CD14-positive monocyte (primary cell): ENCODE measurements around the gene EML1. TPM values are rescaled to one million over a fixed set of nuclear protein-coding genes. Genes with fewer than 3 reads are reported as not detected.

Experiments
- DNase-seq, 3 donors: peaks; one replicate each; pipeline ENCODE4 v3.0.0-alpha.2; 2011 to 2022
- H2AFZ ChIP-seq: 2 replicates; pipeline ENCODE4 v1.6.0; 2012; ENCODE audit warnings: mild to moderate bottlenecking, low read depth, low read length, inconsistent platforms; ENCODE audit not compliant: insufficient read depth, poor library complexity, severe bottlenecking
- H3K27ac ChIP-seq, 2 donors: 1 replicate in 1 of 2; 2 replicates in 1 of 2; pipeline ENCODE4 v1.5.1; 2012 to 2013; ENCODE audit warnings: low read length in 2 of 2, control low read depth in 1 of 2, inconsistent platforms in 1 of 2, low read depth in 1 of 2, mild to moderate bottlenecking in 1 of 2
- H3K27me3 ChIP-seq, 2 donors: one replicate each; pipeline versions ENCODE4 v1.6.0 to v1.6.1; 2011 to 2013; ENCODE audit warnings: low read length in 2 of 2; ENCODE audit not compliant: control insufficient read depth in 2 of 2, insufficient read depth in 2 of 2
- H3K36me3 ChIP-seq, 2 donors: replicated peaks in 1 of 2; 1 replicate in 1 of 2; 2 replicates in 1 of 2; pipeline versions ENCODE4 v1.5.1 to v1.6.1; 2012 to 2013; ENCODE audit warnings: low read length in 2 of 2, control low read depth in 1 of 2, inconsistent platforms in 1 of 2, mild to moderate bottlenecking in 1 of 2; ENCODE audit not compliant: insufficient read depth in 2 of 2, control insufficient read depth in 1 of 2
- H3K4me1 ChIP-seq, 2 donors: 1 replicate in 1 of 2; 2 replicates in 1 of 2; pipeline versions ENCODE4 v1.5.1 to v1.6.1; 2012 to 2013; ENCODE audit warnings: low read length in 2 of 2, control low read depth in 1 of 2, inconsistent platforms in 1 of 2, mild to moderate bottlenecking in 1 of 2, moderate library complexity in 1 of 2; ENCODE audit not compliant: insufficient read depth in 2 of 2, control insufficient read depth in 1 of 2
- H3K4me2 ChIP-seq: replicated peaks from 2 replicates; pipeline ENCODE3; 2012; ENCODE audit warnings: low read length, moderate library complexity, mild to moderate bottlenecking; ENCODE audit not compliant: poor library complexity, severe bottlenecking; ENCODE audit errors: extremely low read depth
- H3K4me3 ChIP-seq, 3 experiments: fragments of 200-600 bp in 1 of 3; sonication (generic) in 1 of 3; replicated peaks in 1 of 3; 1 replicate in 2 of 3; 2 replicates in 1 of 3; pipeline ENCODE4 v1.5.1; 2011 to 2013; ENCODE audit warnings: low read length in 3 of 3, mild to moderate bottlenecking in 3 of 3, control low read depth in 2 of 3, low read depth in 2 of 3, inconsistent platforms in 1 of 3, moderate library complexity in 1 of 3
- H3K79me2 ChIP-seq: 2 replicates; pipeline ENCODE4 v1.6.0; 2012; ENCODE audit warnings: mild to moderate bottlenecking, control low read depth, inconsistent platforms, low read length, moderate library complexity; ENCODE audit not compliant: insufficient read depth
- H3K9ac ChIP-seq: 2 replicates; pipeline ENCODE4 v1.6.0; 2017; ENCODE audit warnings: low read length, mild to moderate bottlenecking; ENCODE audit not compliant: insufficient read depth, poor library complexity, severe bottlenecking
- H3K9me3 ChIP-seq, 2 donors: replicated peaks in 1 of 2; 1 replicate in 1 of 2; 2 replicates in 1 of 2; pipeline versions ENCODE4 v1.5.1 to v1.6.1; 2012 to 2013; ENCODE audit warnings: low read length in 2 of 2, control low read depth in 1 of 2; ENCODE audit not compliant: control insufficient read depth in 1 of 2, insufficient read depth in 1 of 2
- H4K20me1 ChIP-seq: 2 replicates; pipeline ENCODE4 v1.6.0; 2012; ENCODE audit warnings: mild to moderate bottlenecking, low read length, control low read depth, moderate library complexity; ENCODE audit not compliant: insufficient read depth
- H3K27ac Mint-ChIP-seq, 7 donors: one replicate each; pipeline ENCODE4 v1.8.0; 2020; ENCODE audit warnings: mild to moderate bottlenecking in 7 of 7, mixed read lengths in 7 of 7, moderate library complexity in 6 of 7, inconsistent platforms in 2 of 7
- H3K27me3 Mint-ChIP-seq, 3 donors: one replicate each; pipeline ENCODE4 v1.8.0; 2021 to 2022; ENCODE audit warnings: low read depth in 3 of 3, mild to moderate bottlenecking in 3 of 3, mixed read lengths in 3 of 3, moderate library complexity in 3 of 3, inconsistent platforms in 1 of 3
- H3K36me3 Mint-ChIP-seq, 2 donors: one replicate each; pipeline ENCODE4 v1.8.0; 2020; ENCODE audit warnings: mixed read lengths in 2 of 2, inconsistent platforms in 1 of 2, mild to moderate bottlenecking in 1 of 2
- H3K4me1 Mint-ChIP-seq: one replicate; pipeline ENCODE4 v1.8.0; 2020; ENCODE audit warnings: mild to moderate bottlenecking, mixed read lengths
- H3K4me3 Mint-ChIP-seq, 2 donors: one replicate each; pipeline ENCODE4 v1.8.0; 2020; ENCODE audit warnings: mild to moderate bottlenecking in 2 of 2, mixed read lengths in 2 of 2, moderate library complexity in 1 of 2
- H3K9me3 Mint-ChIP-seq, 7 donors: one replicate each; pipeline ENCODE4 v1.8.0; 2020 to 2022; ENCODE audit warnings: mixed read lengths in 7 of 7, mild to moderate bottlenecking in 6 of 7, moderate library complexity in 6 of 7, inconsistent platforms in 2 of 7
- WGBS: methylation state at CpG from one replicate; pipeline ENCODE4 v1.1.5; 2013; ENCODE audit warnings: missing lambda C conversion rate; ENCODE audit not compliant: insufficient coverage; 5-methylcytosine and 5-hydroxymethylcytosine counted together
- intact Hi-C, 2 donors: fragments of 100-400 bp; cut with micrococcal nuclease; formaldehyde crosslinking; loops; one replicate each; pipeline versions ENCODE4 v1.15.0 to v1.15.1; 2023
- polyA plus RNA-seq, 3 donors: library from polyadenylated mRNA; depleted of rRNA in 1 of 3; unstranded in 2 of 3; stranded (reverse) in 1 of 3; fragments of 300-500 nt in 2 of 3; fragments of >200 nt in 1 of 3; fragmentation: Illumina TruSeq in 2 of 3; gene quantifications; 1 replicate in 2 of 3; 2 replicates in 1 of 3; pipeline ENCODE4 v1.2.3, GENCODE V29; 2012 to 2021
- TF ChIP-seq, protein P1 (sequence below): fragments of 200-600 bp; IDR thresholded peaks from one replicate; pipeline ENCODE4 v1.8.0; 2022; ENCODE audit warnings: antibody characterized with exemption, mild to moderate bottlenecking

Gene EML1
- polyA plus RNA-seq, 3 donors, result not detected

DNA sequence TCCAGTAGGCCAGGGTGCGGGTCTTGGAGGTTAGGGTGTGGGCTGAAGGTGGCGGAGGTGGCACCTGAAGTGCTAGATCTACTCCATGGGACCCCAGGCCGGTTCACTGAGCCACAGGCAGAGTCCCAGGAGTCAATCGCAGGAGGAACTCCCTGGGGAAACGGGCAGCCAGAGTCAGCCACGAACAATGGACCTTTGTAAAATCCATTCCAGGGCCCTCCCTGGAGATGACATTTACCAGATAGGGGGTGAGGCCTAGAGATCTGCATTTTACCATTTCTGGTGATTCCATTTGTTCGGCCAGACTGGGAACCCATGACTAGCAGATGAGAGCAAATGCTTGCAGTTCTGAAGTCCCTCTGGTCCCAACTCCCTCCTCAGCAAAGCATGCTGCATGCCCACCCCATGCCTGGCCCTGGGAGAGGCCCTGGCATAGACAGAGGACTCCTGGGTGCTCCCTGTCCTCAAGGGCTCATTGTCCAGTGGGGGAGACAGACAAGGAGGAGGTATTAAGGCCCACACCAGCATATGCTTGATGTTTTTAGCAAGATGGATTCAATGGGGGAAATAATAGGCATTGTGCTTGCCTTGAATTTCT lies 115.5 kb downstream of the EML1 start:
- Histone ChIP-seq H3K4me3 (no peak overlapping the region), H3K36me3 (no peaks in the 10 kb centered on the region), H3K9me3 (peaks cover 0 to 4% of the 10 kb centered on the region in 2 donors), H3K9ac (no peak overlapping the region), H3K4me2 (no peak overlapping the region), H3K79me2 (no peaks in the 10 kb centered on the region), H4K20me1 (no peaks in the 10 kb centered on the region), H3K27me3 (no peaks in the 10 kb centered on the region), H3K27ac (no peak overlapping the region), H3K4me1 (no peaks in the 10 kb centered on the region), H2AFZ (no peak overlapping the region)
- DNase-seq, result no peak
- Mint-ChIP-seq H3K4me1 (no peaks in the 10 kb centered on the region), H3K27me3 (peaks cover 3 to 12% (median 8%) of the 10 kb centered on the region in 3 donors), H3K36me3 (no peaks in the 10 kb centered on the region), H3K27ac (no peak overlapping the region), H3K4me3 (no peak overlapping the region), H3K9me3 (peaks cover 0 to 10% (median 2%) of the 10 kb centered on the region in 7 donors)
- 88% methylated on average over 7 of the region's 7 CpGs for WGBS
- TF ChIP-seq, protein P1, sequence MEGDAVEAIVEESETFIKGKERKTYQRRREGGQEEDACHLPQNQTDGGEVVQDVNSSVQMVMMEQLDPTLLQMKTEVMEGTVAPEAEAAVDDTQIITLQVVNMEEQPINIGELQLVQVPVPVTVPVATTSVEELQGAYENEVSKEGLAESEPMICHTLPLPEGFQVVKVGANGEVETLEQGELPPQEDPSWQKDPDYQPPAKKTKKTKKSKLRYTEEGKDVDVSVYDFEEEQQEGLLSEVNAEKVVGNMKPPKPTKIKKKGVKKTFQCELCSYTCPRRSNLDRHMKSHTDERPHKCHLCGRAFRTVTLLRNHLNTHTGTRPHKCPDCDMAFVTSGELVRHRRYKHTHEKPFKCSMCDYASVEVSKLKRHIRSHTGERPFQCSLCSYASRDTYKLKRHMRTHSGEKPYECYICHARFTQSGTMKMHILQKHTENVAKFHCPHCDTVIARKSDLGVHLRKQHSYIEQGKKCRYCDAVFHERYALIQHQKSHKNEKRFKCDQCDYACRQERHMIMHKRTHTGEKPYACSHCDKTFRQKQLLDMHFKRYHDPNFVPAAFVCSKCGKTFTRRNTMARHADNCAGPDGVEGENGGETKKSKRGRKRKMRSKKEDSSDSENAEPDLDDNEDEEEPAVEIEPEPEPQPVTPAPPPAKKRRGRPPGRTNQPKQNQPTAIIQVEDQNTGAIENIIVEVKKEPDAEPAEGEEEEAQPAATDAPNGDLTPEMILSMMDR, result no peak
- intact Hi-C loops, result no loop called here

DNA sequence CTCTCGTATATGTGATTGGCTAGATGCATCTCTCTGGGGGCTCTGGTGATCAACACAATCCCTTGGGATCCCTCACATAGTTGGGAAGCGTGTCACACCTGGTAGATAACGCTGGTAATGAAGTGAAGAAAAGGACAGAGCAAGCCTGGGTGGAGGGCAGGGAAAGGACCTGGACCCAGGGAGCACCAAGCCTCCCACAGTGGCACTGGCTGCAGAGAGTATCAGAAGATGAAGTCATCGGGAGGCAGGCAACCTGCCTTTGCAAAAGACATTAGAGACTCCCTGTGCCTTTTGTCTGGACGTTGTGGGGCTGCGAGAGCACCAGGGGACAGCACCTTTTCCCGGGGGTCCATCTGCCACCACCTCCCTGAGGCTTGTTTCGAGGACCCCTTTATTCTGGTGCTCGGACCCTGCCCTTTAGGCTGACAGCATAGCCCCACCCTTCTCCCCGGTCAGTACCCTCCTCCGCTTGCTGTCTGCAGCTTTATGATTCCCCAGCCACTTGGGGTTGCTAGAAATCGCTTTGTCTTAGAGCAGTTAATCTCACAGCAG lies 116.4 kb downstream of the EML1 start:
- no peaks in the 10 kb centered on the region for H3K4me1 ChIP-seq
- TF ChIP-seq, protein P1, result no peak
- Mint-ChIP-seq H3K36me3 (no peaks in the 10 kb centered on the region), H3K4me1 (no peaks in the 10 kb centered on the region), H3K9me3 (peaks cover 0 to 7% (median 2%) of the 10 kb centered on the region in 7 donors), H3K4me3 (no peak overlapping the region), H3K27me3 (peaks cover 3 to 13% (median 12%) of the 10 kb centered on the region in 3 donors), H3K27ac (no peak overlapping the region)
- H4K20me1 ChIP-seq, result no peaks in the 10 kb centered on the region
- no peak overlapping the region for H2AFZ ChIP-seq
- H3K9me3 ChIP-seq, result peaks cover 0 to 4% of the 10 kb centered on the region in 2 donors
- no peak overlapping the region for H3K4me2 ChIP-seq
- no peaks in the 10 kb centered on the region for H3K36me3 ChIP-seq
- no peak overlapping the region for H3K9ac ChIP-seq
- no peak overlapping the region for H3K27ac ChIP-seq
- WGBS, result 92% methylated on average over 10 of the region's 12 CpGs
- no peaks in the 10 kb centered on the region for H3K27me3 ChIP-seq
- intact Hi-C loops, result no loop called here
- no peaks in the 10 kb centered on the region for H3K79me2 ChIP-seq
- DNase-seq, result no peak
- H3K4me3 ChIP-seq, result no peak overlapping the region
